GM12873 (cell line): ENCODE data around the gene FBLIM1.

Experiments used
- TF ChIP-seq, protein P1 (sequence below): IDR thresholded peaks from 2 replicates; pipeline ENCODE4 v1.5.1; 2012; ENCODE audit warnings: low read depth, mild to moderate bottlenecking, moderate library complexity, low read length, control low read depth; ENCODE audit not compliant: insufficient read depth; ENCODE audit errors: missing control alignments

The FBLIM1 gene

GRCh38 chr1:15764269-15764764 lies 5.7 kb downstream of the FBLIM1 start:
- TF ChIP-seq, protein P1, sequence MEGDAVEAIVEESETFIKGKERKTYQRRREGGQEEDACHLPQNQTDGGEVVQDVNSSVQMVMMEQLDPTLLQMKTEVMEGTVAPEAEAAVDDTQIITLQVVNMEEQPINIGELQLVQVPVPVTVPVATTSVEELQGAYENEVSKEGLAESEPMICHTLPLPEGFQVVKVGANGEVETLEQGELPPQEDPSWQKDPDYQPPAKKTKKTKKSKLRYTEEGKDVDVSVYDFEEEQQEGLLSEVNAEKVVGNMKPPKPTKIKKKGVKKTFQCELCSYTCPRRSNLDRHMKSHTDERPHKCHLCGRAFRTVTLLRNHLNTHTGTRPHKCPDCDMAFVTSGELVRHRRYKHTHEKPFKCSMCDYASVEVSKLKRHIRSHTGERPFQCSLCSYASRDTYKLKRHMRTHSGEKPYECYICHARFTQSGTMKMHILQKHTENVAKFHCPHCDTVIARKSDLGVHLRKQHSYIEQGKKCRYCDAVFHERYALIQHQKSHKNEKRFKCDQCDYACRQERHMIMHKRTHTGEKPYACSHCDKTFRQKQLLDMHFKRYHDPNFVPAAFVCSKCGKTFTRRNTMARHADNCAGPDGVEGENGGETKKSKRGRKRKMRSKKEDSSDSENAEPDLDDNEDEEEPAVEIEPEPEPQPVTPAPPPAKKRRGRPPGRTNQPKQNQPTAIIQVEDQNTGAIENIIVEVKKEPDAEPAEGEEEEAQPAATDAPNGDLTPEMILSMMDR = no peak

- TF ChIP-seq, protein P1 = no peak
Observed at GRCh38 chr1:15764890-15765289, 6.3 kb downstream of the FBLIM1 start.

GRCh38 chr1:15765495-15766194 lies 7.0 kb downstream of the FBLIM1 start:
- TF ChIP-seq, protein P1 = no peak

DNA sequence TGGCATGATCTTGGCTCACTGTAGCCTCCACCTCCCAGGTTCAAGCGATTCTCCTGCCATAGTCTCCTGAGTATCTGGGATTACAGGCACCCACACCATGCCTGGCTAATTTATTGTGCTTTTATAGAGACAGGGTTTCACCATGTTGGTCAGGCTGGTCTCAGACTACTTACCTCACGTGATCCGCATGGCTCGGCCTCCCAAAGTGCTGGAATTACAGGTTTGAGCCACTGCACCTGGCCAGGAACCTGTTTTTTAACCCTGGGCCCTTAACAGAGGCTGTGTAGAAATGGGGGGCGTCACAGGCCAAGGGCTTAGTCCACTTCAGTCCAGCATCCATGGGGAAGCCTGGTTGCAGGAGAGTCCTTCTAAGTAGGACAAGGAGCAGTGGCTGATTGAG lies 9.3 kb downstream of the FBLIM1 start:
- TF ChIP-seq, protein P1 = no peak

DNA sequence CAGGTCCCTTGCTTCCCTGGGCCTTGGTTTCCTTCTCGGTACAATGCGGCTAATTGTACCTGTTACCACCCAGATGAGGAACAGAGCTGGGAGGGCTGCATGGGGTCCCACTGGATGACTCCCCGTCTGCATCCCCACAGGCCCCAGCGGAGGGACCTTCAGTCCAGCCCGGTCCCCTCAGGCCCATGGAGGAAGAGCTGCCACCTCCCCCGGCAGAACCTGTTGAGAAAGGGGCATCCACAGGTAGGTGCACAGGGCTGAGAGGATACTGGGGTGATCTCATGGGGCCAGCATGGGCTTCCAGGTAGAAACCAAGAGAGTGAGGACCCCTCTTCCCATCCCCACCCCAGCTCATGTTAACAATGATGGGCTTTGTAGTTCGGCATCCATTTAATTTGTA lies 9.8 kb downstream of the FBLIM1 start:
- TF ChIP-seq, protein P1 = no peak

DNA sequence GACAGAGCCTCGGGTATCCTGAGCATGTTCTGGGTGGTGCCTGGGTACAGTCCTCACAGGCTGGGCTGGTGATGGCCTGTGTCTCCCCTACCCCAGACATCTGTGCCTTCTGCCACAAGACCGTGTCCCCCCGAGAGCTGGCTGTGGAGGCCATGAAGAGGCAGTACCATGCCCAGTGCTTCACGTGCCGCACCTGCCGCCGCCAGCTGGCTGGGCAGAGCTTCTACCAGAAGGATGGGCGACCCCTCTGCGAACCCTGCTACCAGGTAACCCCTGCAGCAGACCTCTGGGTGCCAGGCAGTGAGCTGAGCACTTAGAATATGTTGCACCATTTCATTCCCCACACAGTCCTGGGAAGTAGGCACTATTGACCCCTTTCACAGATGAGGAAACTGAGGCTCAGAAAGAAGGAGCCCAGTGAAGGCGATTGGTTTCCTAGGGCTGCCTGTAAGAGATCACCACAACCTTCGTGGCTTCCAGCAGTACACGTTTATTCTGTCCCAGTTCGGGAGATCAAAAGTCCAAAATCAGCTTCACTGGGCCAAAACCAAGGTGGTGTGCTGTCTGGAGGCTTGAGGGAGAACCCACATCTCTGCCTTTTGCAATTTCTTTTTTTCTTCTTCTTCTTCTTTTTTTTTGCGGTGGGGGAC lies 11.8 kb downstream of the FBLIM1 start:
- TF ChIP-seq, protein P1 = no peak

GRCh38 chr1:15771836-15772515 lies 13.4 kb downstream of the FBLIM1 start:
- TF ChIP-seq, protein P1 = no peak
